ENCODE results near the gene LAMP1.
"Not testable (repeated sequence)": the region's sequence is repeated elsewhere in the genome, so short reads cannot be mapped to it uniquely, and the experiment has no call there.

LAMP1 gene

GRCh38 chr13:113298043-113298945, 1.3 kb downstream of the LAMP1 start:
- peak; percentile 11 for DNase-seq

GRCh38 chr13:113299951-113300350, 2.9 kb downstream of the LAMP1 start:
- no peak for DNase-seq

- no peak for DNase-seq
Observed at GRCh38 chr13:113302986-113303385, 5.9 kb downstream of the LAMP1 start.

- no peak for DNase-seq
Observed at GRCh38 chr13:113304121-113304520, 7.1 kb downstream of the LAMP1 start.

DNA sequence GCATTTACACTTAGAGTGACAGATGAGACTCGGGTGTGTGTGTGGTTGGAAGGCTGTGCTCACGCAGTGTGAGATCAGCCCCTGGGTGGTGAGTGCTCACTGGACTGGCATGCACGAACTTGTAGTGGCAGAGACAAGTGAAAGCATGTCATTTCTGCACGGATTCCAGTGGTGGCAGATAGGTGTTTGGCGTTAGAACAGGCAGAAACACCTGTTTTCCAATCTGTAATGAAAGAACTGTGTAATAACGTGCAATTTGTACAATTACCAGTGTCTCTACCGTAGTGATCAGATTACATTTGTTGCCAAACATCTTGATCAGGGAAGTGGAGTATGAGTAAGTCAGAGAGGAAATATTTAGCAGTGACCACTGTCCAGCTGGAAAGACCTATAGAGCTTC, 8.2 kb downstream of the LAMP1 start:
- no peak for DNase-seq

GRCh38 chr13:113307491-113307890, 10.5 kb downstream of the LAMP1 start:
- no peak for DNase-seq

GRCh38 chr13:113309473-113309872, 12.4 kb downstream of the LAMP1 start:
- DNase-seq: no peak

DNA sequence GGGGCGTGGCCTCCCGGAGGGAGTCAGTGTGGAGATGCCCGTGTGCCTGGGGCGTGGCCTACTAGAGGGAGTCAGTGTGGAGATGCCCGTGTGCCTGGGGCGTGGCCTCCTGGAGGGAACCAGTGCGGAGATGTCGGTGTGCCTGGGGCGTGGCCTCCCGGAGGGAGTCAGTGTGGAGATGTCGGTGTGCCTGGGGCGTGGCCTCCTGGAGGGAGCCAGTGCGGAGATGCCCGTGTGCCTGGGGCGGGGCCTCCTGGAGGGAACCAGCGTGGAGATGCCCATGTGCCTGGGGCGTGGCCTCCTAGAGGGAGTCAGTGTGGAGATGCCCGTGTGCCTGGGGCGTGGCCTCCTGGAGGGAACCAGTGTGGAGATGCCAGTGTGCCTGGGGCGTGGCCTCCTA, 17.1 kb downstream of the LAMP1 start:
- DNase-seq: not testable (repeated sequence)

GRCh38 chr13:113314895-113315470, 17.9 kb downstream of the LAMP1 start:
- not testable (repeated sequence) for DNase-seq

GRCh38 chr13:113315992-113316391, 19.0 kb downstream of the LAMP1 start:
- no peak for DNase-seq

DNA sequence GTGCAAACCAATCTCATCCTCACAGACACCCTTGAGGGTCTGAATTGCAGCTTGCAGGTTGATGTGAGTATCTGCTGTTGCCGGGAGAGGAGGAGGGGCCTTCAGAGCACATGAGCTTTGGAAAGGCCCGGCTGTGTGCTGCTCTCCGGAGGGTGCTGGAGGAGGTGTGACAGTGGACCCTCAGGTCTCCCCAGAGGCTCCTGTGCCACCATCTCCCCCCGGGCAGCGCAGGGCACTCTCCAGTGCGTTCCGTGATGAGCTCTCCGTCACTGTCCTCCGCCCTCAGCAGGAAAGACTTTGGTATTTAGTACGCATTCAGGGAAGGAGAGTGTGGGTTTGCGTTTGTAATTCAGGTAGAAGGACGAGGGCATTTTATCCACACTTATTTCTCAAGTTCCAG, 20.0 kb downstream of the LAMP1 start:
- DNase-seq: no peak

- no peak for DNase-seq
Observed at GRCh38 chr13:113318956-113319355, 21.9 kb downstream of the LAMP1 start.

DNA sequence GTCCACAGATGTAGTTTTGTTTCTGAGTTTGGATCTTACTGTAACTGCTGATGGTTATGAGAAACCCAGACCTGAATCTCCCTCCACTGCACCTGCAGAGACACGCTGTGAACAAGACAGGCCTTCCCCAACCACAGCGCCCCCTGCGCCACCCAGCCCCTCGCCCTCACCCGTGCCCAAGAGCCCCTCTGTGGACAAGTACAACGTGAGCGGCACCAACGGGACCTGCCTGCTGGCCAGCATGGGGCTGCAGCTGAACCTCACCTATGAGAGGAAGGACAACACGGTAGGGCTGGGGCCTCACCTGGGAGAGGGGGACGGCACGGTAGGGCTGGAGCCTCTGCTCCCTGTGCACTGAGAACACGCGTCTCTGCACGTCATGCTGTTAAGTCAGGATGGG, 22.3 kb downstream of the LAMP1 start:
- DNase-seq: no peak

DNA sequence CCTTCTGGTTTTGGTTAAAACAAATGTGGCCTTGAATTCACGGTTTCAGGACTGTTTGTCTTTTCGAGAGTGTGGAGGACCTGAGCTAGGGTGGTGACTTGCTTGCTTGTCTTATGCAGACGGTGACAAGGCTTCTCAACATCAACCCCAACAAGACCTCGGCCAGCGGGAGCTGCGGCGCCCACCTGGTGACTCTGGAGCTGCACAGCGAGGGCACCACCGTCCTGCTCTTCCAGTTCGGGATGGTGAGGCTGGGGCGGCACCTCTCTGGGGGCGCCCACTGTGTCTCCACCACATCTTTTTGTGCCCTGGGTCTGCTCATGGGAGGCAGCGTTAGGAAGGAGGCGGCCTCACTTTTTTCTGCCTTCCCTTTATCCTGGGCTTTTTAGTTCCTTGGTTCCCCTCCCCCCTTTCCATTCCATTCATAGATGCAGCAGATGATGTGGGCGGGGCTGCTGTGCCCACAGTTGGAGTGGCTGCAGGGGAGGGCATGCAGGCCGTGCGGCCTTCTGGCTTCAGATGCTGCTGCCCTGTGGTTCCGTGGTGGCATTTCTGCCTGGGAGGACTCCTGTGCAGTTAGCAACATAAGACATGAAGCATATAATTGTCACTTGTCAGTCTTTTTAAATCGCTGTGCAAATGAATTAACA, 23.3 kb downstream of the LAMP1 start:
- DNase-seq: no peak

- DNase-seq: no peak
Observed at GRCh38 chr13:113321546-113321945, 24.5 kb downstream of the LAMP1 start.

GRCh38 chr13:113322043-113322461, 25.0 kb downstream of the LAMP1 start:
- no peak for DNase-seq

GRCh38 chr13:113322890-113323651, 26.0 kb downstream of the LAMP1 start:
- no peak for DNase-seq

GRCh38 chr13:113323869-113324268, 26.8 kb downstream of the LAMP1 start:
- no peak for DNase-seq

- no peak for DNase-seq
Observed at GRCh38 chr13:113324398-113324797, 27.4 kb downstream of the LAMP1 start.

- DNase-seq: no peak
Observed at GRCh38 chr13:113325779-113326178, 28.7 kb downstream of the LAMP1 start.

DNA sequence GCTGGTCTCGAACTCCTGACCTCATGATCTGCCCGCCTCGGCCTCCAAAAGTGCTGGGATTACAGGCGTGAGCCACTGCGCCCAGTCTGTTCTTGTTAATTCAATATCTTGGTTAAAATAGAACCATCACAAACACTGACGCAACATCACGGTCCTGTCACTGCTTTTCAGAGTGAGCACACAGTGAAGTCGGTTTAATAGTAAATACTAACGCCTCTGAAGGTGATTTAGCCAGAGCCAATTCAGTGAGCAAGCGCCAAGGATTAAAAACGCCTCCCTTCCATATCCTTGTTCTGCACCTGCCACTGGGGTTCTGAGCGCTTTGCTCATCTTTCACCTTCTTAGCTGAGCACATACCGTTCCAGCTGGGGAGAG, 30.3 kb downstream of the LAMP1 start:
- DNase-seq: no peak

DNA sequence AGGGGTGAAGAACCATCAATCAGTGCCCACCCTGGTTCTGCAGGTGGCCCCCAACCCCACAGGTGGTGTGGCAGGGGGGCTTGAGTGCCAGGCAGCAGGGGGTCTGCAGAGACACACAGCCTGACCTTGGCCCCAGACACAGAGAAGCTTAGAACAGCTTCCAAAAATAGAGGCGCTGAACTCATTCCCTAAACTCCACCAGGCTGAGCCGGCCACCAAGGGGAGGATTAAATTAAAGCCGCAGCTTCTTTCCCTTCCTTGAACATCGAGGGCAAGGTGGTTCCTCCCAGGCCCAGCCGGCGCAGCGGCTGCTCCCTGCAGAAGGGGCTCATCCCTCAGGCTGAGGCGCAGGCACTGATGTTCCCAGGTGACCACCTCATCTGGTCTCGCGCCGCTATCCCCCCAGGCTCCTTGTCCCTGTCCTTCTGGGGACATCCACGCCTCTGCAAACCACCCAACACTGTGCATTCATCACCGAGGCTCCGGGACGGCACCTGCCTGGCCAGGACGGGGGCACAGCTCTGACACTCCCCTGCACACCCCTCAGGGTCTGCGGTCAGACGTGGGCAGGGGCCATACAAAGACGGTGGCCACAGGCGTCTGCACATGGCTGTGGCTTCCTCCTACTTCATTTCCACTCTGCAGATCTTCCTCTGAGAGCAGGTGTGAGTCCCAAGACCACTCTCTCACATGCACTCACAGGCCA, 30.9 kb downstream of the LAMP1 start:
- DNase-seq: no peak

GRCh38 chr13:113328851-113329250, 31.8 kb downstream of the LAMP1 start:
- DNase-seq: no peak

Measured in NCI-H510A treated with DMSO at 0.1 percent for 48 hours (cell line).